Airway epithelial cell (primary cell): ENCODE measurements around the gene PDGFD. TPM values are rescaled to one million over a fixed set of nuclear protein-coding genes. Genes with fewer than 3 reads are reported as not detected.

Source experiments
- total RNA-seq: library from RNA; depleted of rRNA; stranded (reverse); fragments of >200 nt; gene quantifications from 2 replicates; pipeline ENCODE4 v1.2.3, GENCODE V29; 2015

PDGFD gene
- 0.28 and 1.9 TPM in 2 replicates for total RNA-seq

DNA sequence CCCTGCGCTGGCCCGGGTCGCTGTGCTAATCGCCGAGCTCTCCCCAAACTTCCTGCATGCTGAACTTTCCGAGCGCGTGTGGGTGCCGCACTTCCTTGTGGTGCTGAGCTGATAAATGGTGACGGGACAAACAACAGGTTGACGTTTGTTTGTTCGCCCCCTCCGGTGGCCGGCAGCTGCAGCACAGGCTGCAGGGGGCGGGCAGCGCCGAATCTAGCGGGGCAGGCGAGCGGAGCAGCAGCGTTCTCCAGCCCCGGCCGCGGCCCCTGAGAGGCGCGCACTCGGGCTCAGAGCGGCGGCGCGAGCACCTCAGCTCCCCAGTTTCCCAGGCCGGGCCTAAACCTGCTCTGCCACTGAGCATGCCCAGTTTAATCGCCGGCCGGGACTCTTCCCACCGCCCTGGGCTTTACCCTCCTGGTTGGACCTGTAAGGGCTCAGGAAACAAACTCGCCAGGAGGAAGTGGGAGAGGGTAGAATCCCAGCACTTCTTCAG lies at the start of gene PDGFD:
Gene PDGFD, minus strand, starts transcription at position 120 of the 493 bp plus-strand sequence.

DNA sequence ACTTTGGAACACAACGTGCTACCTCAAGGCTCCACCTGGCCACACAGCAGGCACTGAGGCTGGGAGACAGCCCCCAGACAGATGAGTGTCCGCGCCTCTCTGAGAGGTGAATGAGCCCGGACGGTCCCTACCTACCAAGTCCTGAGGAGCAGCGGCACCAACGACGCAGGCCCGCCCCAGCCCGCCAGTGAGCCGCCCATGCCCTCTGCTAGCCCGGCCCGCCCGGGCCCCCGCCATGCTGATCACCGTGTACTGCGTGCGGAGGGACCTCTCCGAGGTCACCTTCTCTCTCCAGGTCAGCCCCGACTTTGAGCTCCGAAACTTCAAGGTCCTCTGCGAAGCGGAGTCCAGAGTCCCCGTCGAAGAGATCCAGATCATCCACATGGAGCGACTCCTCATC lies 127.4 kb downstream of the PDGFD start, which contains the start of gene DDI1:
Gene DDI1, plus strand, starts transcription at position 53 of the 400 bp plus-strand sequence. Its CDS starts 183 bp downstream, at position 236.

Other genes with a start within 250 kb of the PDGFD start
- not detected in 2 replicates for gene DDI1, start 127.5 kb downstream of the PDGFD start, total RNA-seq